ENCODE results near the gene HAPSTR1. TPM values are rescaled to one million over a fixed set of nuclear protein-coding genes. Genes with fewer than 3 reads are reported as not detected.
A peak's percentile ranks its signal among the peaks of the same experiment; 100 is the strongest.

The HAPSTR1 gene
- total and polyA plus RNA-seq, 2 experiments from 2014 or later = 9.5 to 66.0 TPM

DNA sequence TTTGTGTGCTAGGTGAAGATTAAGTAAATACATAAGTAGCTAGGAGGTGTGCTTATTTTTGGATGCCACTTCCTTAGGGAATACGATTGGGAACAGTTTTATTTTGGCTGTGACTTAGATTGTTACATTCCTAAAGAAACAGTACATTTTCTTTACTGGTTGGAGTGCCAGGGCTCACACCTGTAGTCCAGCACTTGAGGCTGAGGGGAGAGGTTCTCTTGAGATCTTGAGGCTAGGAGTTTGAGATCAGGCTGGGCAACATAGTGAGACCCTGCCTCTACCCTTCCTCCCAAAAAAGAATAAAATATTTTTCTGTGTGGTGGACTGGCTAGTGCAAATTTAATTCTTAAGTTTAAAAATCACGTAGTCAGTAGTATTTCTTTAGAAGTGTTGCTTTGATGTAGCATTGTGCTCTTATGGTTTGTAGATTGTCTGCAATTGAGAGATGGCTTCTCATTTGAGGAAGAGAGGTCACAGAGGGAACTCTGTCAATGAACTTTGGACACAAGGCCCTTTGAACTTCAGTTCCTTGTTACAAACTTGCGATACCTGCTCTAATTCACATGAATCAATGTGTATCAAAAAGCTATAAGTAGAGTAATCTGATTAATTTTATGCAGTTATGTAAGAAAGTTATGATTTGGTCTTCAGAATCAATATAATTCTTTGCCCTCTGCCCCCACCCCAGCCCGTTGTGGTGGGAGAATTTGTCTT is 7.1 kb downstream of the HAPSTR1 start (continued):
- no peak for TF ChIP-seq ETS1 (IDR thresholded peaks at IDR 0.05)
- no peak for TF ChIP-seq STAT1 (IDR thresholded peaks at IDR 0.05; ENCODE audit: unreplicated experiment)
- no peak for TF ChIP-seq JUNB (IDR thresholded peaks at IDR 0.05; ENCODE audit: unreplicated experiment)
- no peak for TF ChIP-seq NANOG (IDR thresholded peaks at IDR 0.05; ENCODE audit: borderline replicate concordance)
- TF ChIP-seq EZH2phosphoT487 (IDR thresholded peaks at IDR 0.05; ENCODE audit: unreplicated experiment) = no peak

GRCh38 chr16:9099131-9099625 is 7.7 kb downstream of the HAPSTR1 start:
- Histone ChIP-seq H3K79me2 (replicated peaks; ENCODE audit: insufficient read depth) (peaks cover 100% of the 10 kb centered on the region), H3K36me3 (ENCODE audit: insufficient read depth) (peaks cover 43% of the 10 kb centered on the region), H3F3A (replicated peaks; ENCODE audit: low read depth) (no peaks in the 10 kb centered on the region), H3K4me3 (no peak overlapping the region), H3K4me2 (no peak overlapping the region), H3K9me2 (ENCODE audit: insufficient read depth) (no peaks in the 10 kb centered on the region), H3K27me3 (ENCODE audit: insufficient read depth) (no peaks in the 10 kb centered on the region), H2AFZ (no peak overlapping the region), H3K27ac (ENCODE audit: low read depth) (peak overlapping the region; percentile 59; the same call in 1 of the 2 replicates), H4K20me1 (replicated peaks; ENCODE audit: insufficient read depth) (peaks cover 97% of the 10 kb centered on the region), H3K4me1 (ENCODE audit: insufficient read depth) (peaks cover 27% of the 10 kb centered on the region)
- ATAC-seq (no peak), DNase-seq (ENCODE audit: low spot score) (no peak)
- Mint-ChIP-seq H3K36me3 (ENCODE audit: low read depth) (peaks cover 93% of the 10 kb centered on the region), H3K27me3 (ENCODE audit: insufficient read depth, low read depth, poor library complexity) (peaks cover 3% of the 10 kb centered on the region), H3K4me3 (no peak overlapping the region), H3K4me1 (peaks cover 33% of the 10 kb centered on the region), H3K27ac (no peak overlapping the region), H3K9me3 (no peaks in the 10 kb centered on the region)
- TF ChIP-seq ETS1 (IDR thresholded peaks at IDR 0.05) (no peak), EZH2 (IDR thresholded peaks at IDR 0.05; ENCODE audit: low read depth, unreplicated experiment) (no peak)

DNA sequence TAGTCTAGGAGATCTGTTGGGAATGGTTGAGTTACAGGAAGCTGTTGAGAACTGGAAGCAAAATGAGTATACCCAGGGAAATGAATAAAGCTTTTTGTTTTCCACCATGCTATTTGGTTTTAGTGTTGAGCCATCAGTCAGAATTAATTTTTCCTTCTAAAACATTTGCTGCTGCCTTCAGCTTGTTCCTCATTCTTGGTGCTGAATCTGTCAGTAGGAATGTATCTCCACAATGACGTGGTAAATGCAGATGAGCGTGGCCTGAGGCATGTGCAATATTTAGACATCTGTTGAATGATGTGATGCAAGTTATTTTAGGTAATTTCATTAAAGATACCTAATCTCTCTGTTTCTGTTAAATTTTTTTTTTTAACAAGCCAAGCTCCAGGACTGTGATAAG is 10.9 kb downstream of the HAPSTR1 start:
- DNase-seq (ENCODE audit: low spot score) = no peak
- H3K36me3 Mint-ChIP-seq (ENCODE audit: low read depth) = peaks cover 92% of the 10 kb centered on the region
- Histone ChIP-seq H2AFZ (no peak overlapping the region), H3K4me3 (no peak overlapping the region), H3K4me1 (ENCODE audit: insufficient read depth) (peaks cover 20% of the 10 kb centered on the region; the same call in 1 of the 2 replicates), H3K36me3 (ENCODE audit: insufficient read depth) (peaks cover 54% of the 10 kb centered on the region), H3K9me2 (ENCODE audit: insufficient read depth) (no peaks in the 10 kb centered on the region), H3K4me2 (no peak overlapping the region), H3K27me3 (ENCODE audit: insufficient read depth) (no peaks in the 10 kb centered on the region), H4K20me1 (replicated peaks; ENCODE audit: insufficient read depth) (peaks cover 84% of the 10 kb centered on the region), H3F3A (replicated peaks; ENCODE audit: low read depth) (no peaks in the 10 kb centered on the region), H3K79me2 (replicated peaks; ENCODE audit: insufficient read depth) (peaks cover 100% of the 10 kb centered on the region), H3K27ac (ENCODE audit: low read depth) (no peak overlapping the region)
- no peak overlapping the region for H3K4me3 Mint-ChIP-seq
- no peak overlapping the region for H3K27ac Mint-ChIP-seq
- H3K27me3 Mint-ChIP-seq (ENCODE audit: insufficient read depth, low read depth, poor library complexity) = peaks cover 3% of the 10 kb centered on the region
- ATAC-seq = no peak
- peaks cover 29% of the 10 kb centered on the region for H3K4me1 Mint-ChIP-seq
- no peaks in the 10 kb centered on the region for H3K9me3 Mint-ChIP-seq
- TF ChIP-seq ZNF114 (CRISPR knock-in tag; IDR thresholded peaks at IDR 0.05) = no peak
